ENCODE results near the gene NRAS. TPM values are rescaled to one million over a fixed set of nuclear protein-coding genes. Genes with fewer than 3 reads are reported as not detected.

NRAS gene
- total RNA-seq, 1 donor from 2014 or later, result 33.9 TPM

DNA sequence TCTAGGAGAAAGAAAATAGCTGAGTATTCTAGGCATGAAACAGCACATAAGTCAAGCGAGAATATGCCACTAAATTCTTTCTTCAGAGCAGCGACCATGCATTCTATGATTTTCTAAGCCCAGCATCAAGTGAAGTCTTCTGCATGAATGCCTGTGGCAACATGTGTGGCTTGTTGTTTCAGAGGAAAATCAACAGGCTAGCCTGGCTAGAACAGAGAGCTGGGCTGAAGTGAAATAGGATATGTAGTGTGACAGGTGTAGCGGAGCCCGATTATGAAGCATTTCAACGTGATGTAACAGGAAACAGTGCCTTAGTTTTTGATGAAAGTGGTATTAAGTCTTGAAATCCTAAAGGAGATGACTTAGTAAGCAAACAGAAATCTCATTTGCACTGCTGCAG is 34.2 kb upstream of the NRAS start:
- Mint-ChIP-seq H3K27ac (ENCODE audit: unreplicated experiment) (peak overlapping the region; percentile 27), H3K27me3 (ENCODE audit: low read depth) (no peaks in the 10 kb centered on the region), H3K9me3 (ENCODE audit: low read depth) (no peaks in the 10 kb centered on the region), H3K4me3 (ENCODE audit: unreplicated experiment) (no peak overlapping the region), H3K4me1 (ENCODE audit: low read depth) (peaks cover 74% of the 10 kb centered on the region), H3K36me3 (ENCODE audit: low read depth) (peaks cover 12% of the 10 kb centered on the region)
- DNase-seq (ENCODE audit: low spot score), result no peak
- TF ChIP-seq, protein P1, sequence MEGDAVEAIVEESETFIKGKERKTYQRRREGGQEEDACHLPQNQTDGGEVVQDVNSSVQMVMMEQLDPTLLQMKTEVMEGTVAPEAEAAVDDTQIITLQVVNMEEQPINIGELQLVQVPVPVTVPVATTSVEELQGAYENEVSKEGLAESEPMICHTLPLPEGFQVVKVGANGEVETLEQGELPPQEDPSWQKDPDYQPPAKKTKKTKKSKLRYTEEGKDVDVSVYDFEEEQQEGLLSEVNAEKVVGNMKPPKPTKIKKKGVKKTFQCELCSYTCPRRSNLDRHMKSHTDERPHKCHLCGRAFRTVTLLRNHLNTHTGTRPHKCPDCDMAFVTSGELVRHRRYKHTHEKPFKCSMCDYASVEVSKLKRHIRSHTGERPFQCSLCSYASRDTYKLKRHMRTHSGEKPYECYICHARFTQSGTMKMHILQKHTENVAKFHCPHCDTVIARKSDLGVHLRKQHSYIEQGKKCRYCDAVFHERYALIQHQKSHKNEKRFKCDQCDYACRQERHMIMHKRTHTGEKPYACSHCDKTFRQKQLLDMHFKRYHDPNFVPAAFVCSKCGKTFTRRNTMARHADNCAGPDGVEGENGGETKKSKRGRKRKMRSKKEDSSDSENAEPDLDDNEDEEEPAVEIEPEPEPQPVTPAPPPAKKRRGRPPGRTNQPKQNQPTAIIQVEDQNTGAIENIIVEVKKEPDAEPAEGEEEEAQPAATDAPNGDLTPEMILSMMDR (IDR thresholded peaks at IDR 0.05), result no peak

DNA sequence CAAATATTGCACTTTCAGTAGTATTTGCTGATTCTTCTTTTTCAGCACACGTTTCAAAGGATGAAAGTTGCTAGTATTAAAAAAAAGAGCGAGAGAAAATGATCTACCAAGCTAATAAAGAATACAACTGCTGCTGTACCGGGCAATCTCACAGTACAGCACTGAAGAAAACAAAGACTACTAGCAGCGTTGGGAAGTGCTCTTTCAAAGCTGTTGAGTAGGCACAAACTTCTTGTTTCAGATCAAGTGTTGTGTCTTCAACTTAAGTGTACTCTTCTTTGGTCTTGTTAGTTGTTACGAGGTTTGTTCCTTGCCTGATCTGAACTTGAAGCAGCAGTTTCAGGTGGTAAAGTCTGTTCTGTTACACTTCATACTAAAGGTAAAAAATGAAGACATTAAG is 33.3 kb upstream of the NRAS start:
- Mint-ChIP-seq H3K27ac (ENCODE audit: unreplicated experiment) (no peak overlapping the region), H3K4me3 (ENCODE audit: unreplicated experiment) (no peak overlapping the region), H3K4me1 (ENCODE audit: low read depth) (peaks cover 71% of the 10 kb centered on the region), H3K36me3 (ENCODE audit: low read depth) (peaks cover 12% of the 10 kb centered on the region), H3K27me3 (ENCODE audit: low read depth) (no peaks in the 10 kb centered on the region), H3K9me3 (ENCODE audit: low read depth) (no peaks in the 10 kb centered on the region)
- no peak for DNase-seq (ENCODE audit: low spot score)
- TF ChIP-seq, protein P1 (IDR thresholded peaks at IDR 0.05), result no peak

DNA sequence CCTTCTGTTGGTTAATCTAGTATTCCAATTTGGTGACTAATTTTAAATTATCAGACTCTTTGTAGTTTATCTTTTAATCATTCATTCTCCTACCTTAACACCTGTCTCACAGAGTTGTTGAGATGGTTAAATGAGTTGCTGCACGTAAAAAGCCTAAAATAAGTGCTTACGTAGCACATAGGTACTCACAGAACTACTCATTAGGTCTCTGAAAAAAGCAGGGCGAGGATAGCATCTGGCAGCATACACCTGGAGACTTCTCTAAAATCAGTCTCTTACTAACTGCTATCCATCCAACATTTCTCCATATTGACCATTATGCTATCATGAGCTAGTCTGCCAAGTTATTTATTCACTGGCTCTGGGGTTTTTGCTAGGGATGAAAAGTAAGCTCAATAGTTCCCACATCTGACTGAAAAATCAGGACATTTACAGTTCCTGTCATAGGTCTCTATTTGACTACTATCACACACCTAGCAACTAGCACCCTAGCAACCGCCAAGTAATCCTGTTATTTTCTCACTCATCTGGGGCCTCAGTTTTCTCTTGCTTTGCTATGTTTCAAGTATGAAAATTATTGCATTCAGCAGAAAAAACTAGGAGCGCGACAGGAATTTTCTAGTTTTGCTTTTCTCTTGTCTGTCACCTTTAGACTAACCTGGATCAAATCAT is 30.0 kb upstream of the NRAS start:
- H3K9me3 Mint-ChIP-seq (ENCODE audit: low read depth), result no peaks in the 10 kb centered on the region
- peaks cover 13% of the 10 kb centered on the region for H3K36me3 Mint-ChIP-seq (ENCODE audit: low read depth)
- H3K4me1 Mint-ChIP-seq (ENCODE audit: low read depth), result peaks cover 43% of the 10 kb centered on the region
- no peak overlapping the region for H3K27ac Mint-ChIP-seq (ENCODE audit: unreplicated experiment)
- TF ChIP-seq, protein P1 (IDR thresholded peaks at IDR 0.05), result no peak
- no peaks in the 10 kb centered on the region for H3K27me3 Mint-ChIP-seq (ENCODE audit: low read depth)
- no peak overlapping the region for H3K4me3 Mint-ChIP-seq (ENCODE audit: unreplicated experiment)
- no peak for DNase-seq (ENCODE audit: low spot score)

DNA sequence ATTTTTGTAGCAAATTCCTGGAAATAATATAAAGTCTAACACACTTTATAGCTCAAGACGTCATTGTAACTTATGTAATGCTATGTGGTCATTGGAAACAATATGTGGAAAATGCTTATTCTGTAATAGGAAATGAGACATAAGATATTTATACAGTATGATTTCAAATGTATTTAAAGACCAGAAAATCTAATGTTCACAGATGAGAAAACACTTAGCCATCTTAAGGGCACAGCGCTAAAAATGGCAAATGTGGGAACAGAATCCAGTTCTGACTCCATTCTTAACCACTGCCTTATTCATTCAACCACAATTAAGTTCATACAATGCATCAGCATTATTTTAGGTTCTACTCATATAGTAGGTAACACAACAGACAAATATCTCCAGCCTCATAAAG is 28.7 kb upstream of the NRAS start:
- Mint-ChIP-seq H3K4me1 (ENCODE audit: low read depth) (peaks cover 30% of the 10 kb centered on the region), H3K27ac (ENCODE audit: unreplicated experiment) (peak overlapping the region; percentile 72), H3K27me3 (ENCODE audit: low read depth) (no peaks in the 10 kb centered on the region), H3K9me3 (ENCODE audit: low read depth) (no peaks in the 10 kb centered on the region), H3K4me3 (ENCODE audit: unreplicated experiment) (no peak overlapping the region), H3K36me3 (ENCODE audit: low read depth) (peaks cover 17% of the 10 kb centered on the region)
- TF ChIP-seq, protein P1 (IDR thresholded peaks at IDR 0.05), result no peak
- DNase-seq (ENCODE audit: low spot score), result no peak

DNA sequence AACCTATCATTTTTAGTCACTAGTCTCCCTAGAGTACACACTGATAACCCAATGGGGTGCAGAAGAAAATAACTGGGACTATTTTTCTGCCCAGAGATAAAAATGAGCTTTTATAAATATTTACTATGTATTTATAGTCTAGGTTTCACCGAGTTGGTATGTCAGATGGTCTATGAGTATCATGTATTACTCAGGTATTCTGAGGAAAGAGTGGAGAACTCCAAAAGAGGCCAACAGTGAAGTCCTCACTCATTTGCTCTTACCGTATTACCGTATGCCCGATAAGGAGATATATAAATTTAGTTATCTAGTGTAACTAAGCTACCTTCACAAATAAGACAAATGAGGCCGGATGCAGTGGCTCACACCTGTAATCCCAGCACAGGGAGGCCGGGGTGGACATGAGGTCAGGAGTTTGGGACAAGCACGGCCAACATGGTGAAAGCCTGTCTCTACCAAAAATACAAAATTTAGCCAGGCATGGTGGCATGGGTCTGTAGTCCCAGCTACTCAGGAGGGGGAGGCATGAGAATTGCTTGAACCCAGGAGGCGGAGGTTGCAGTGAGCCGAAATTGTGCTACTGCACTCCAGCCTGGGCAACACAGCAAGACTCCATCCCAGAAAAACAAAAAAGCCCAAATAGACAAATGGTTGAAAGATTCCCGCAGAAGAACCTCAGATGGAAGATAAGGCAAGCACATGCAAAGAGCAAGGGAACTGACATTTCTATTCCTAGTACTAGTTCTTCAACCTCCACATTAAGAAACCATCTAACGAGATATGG is 25.6 kb upstream of the NRAS start:
- no peak for DNase-seq (ENCODE audit: low spot score)

More for the DNA sequence above, 25.6 kb upstream of the NRAS start:
- TF ChIP-seq, protein P1 (IDR thresholded peaks at IDR 0.05), result no peak
- Mint-ChIP-seq H3K4me1 (ENCODE audit: low read depth) (peaks cover 15% of the 10 kb centered on the region), H3K4me3 (ENCODE audit: unreplicated experiment) (no peak overlapping the region), H3K27me3 (ENCODE audit: low read depth) (no peaks in the 10 kb centered on the region), H3K27ac (ENCODE audit: unreplicated experiment) (no peak overlapping the region), H3K9me3 (ENCODE audit: low read depth) (no peaks in the 10 kb centered on the region), H3K36me3 (ENCODE audit: low read depth) (peaks cover 11% of the 10 kb centered on the region)

All from chondrocyte (in vitro differentiated cells).